B cell (primary cell): ENCODE measurements around the gene GFAP. TPM values are rescaled to one million over a fixed set of nuclear protein-coding genes. Genes with fewer than 3 reads are reported as not detected.

Experiments used
- ATAC-seq: fragments of 200-7000 bp; cut with Tn5 transposase; one replicate; pipeline ENCODE4 v1.10.0; 2021; ENCODE audit warnings: low read depth, mild to moderate bottlenecking, moderate number of reproducible peaks, moderate library complexity
- CTCF ChIA-PET: fragments of 350-600 bp; sonication (Branson Sonifier 250); formaldehyde crosslinking; loops from one replicate; lab custom pipeline; 2021; ENCODE audit warnings: antibody characterized with exemption, inconsistent platforms; lab: Charles Lee
- POLR2A ChIA-PET: fragments of 350-600 bp; sonication (Branson Sonifier 250); formaldehyde crosslinking; loops from one replicate; lab custom pipeline; 2021; ENCODE audit warnings: antibody characterized with exemption; lab: Charles Lee
- DNase-seq: peaks from one replicate; pipeline ENCODE4 v3.0.0; 2013
- H2AFZ ChIP-seq: 2 replicates; pipeline ENCODE4 v1.6.1; 2012; ENCODE audit warnings: mild to moderate bottlenecking, low read depth, low read length; ENCODE audit not compliant: insufficient read depth, poor library complexity, severe bottlenecking
- H3K27ac ChIP-seq, 2 donors: 1 replicate in 1 of 2; 2 replicates in 1 of 2; pipeline ENCODE4 v1.5.1; 2012 to 2013; ENCODE audit warnings: low read length in 2 of 2, mild to moderate bottlenecking in 2 of 2, moderate library complexity in 1 of 2
- H3K27me3 ChIP-seq, 4 experiments: fragments of 200-600 bp in 1 of 4; sonication (generic) in 1 of 4; replicated peaks in 1 of 4; 1 replicate in 2 of 4; 2 replicates in 2 of 4; pipeline versions ENCODE4 v1.6.1 to v1.7.0; 2013 to 2016; ENCODE audit warnings: low read length in 3 of 4, mild to moderate bottlenecking in 2 of 4, mixed read lengths in 1 of 4, moderate library complexity in 1 of 4; ENCODE audit not compliant: insufficient read depth in 4 of 4, control insufficient read depth in 3 of 4; ENCODE audit errors: control extremely low read depth in 1 of 4
- H3K36me3 ChIP-seq, 2 experiments: replicated peaks in 1 of 2; 1 replicate in 1 of 2; 2 replicates in 1 of 2; pipeline versions ENCODE4 v1.6.1 to v1.7.1; 2013; ENCODE audit warnings: low read length in 1 of 2; ENCODE audit not compliant: insufficient read depth in 2 of 2, control insufficient read depth in 1 of 2; ENCODE audit errors: control extremely low read depth in 1 of 2, extremely low read depth in 1 of 2
- H3K4me1 ChIP-seq, 2 donors: fragments of 200-600 bp in 1 of 2; sonication (generic) in 1 of 2; 1 replicate in 1 of 2; 2 replicates in 1 of 2; pipeline versions ENCODE4 v1.5.1 to v1.6.1; 2013 to 2017; ENCODE audit warnings: low read length in 2 of 2; ENCODE audit not compliant: control insufficient read depth in 2 of 2, insufficient read depth in 2 of 2
- H3K4me2 ChIP-seq: replicated peaks from 2 replicates; pipeline ENCODE3; 2012; ENCODE audit warnings: mild to moderate bottlenecking, low read depth, low read length; ENCODE audit not compliant: poor library complexity, severe bottlenecking
- H3K4me3 ChIP-seq, 5 experiments: fragments of 200-600 bp in 1 of 5; sonication (generic) in 1 of 5; 1 replicate in 3 of 5; 2 replicates in 2 of 5; pipeline versions ENCODE4 v1.5.1 to v1.7.0; 2011 to 2016; ENCODE audit warnings: low read length in 4 of 5, mild to moderate bottlenecking in 4 of 5, low read depth in 2 of 5, control low read depth in 1 of 5, moderate library complexity in 1 of 5; ENCODE audit not compliant: insufficient read depth in 1 of 5; ENCODE audit errors: control extremely low read depth in 1 of 5, extremely low read depth in 1 of 5
- H3K79me2 ChIP-seq: fragments of 200-600 bp; sonication (generic); one replicate; pipeline ENCODE4 v1.6.0; 2016; ENCODE audit warnings: low read length; ENCODE audit not compliant: control insufficient read depth, insufficient read depth
- H3K9ac ChIP-seq: fragments of 200-600 bp; sonication (generic); 2 replicates; pipeline ENCODE4 v1.6.1; 2017; ENCODE audit warnings: mild to moderate bottlenecking, low read length, moderate library complexity
- H3K9me3 ChIP-seq, 3 donors: one replicate each; pipeline versions ENCODE4 v1.6.1 to v1.7.1; 2013; ENCODE audit warnings: low read length in 2 of 3; ENCODE audit not compliant: control insufficient read depth in 2 of 3, insufficient read depth in 1 of 3; ENCODE audit errors: control extremely low read depth in 1 of 3
- H4K20me1 ChIP-seq: 2 replicates; pipeline ENCODE4 v1.6.0; 2012; ENCODE audit warnings: mild to moderate bottlenecking, low read length; ENCODE audit not compliant: insufficient read depth, control insufficient read depth, poor library complexity, severe bottlenecking
- H3K27ac Mint-ChIP-seq: one replicate; pipeline ENCODE4 v1.8.0; 2021; ENCODE audit warnings: mixed read lengths
- H3K27me3 Mint-ChIP-seq: one replicate; pipeline ENCODE4 v1.8.0; 2021; ENCODE audit warnings: mixed read lengths
- H3K4me1 Mint-ChIP-seq: one replicate; pipeline ENCODE4 v1.8.0; 2021; ENCODE audit warnings: mixed read lengths
- H3K4me3 Mint-ChIP-seq: one replicate; pipeline ENCODE4 v1.8.0; 2021; ENCODE audit warnings: mixed read lengths
- H3K9me3 Mint-ChIP-seq: one replicate; pipeline ENCODE4 v1.8.0; 2022; ENCODE audit warnings: mixed read lengths; ENCODE audit not compliant: insufficient read depth
- CTCF ChIP-seq: fragments of 200-600 bp; IDR thresholded peaks from one replicate; pipeline ENCODE4 v1.8.0; 2022; ENCODE audit warnings: antibody characterized with exemption, mild to moderate bottlenecking
- EZH2 ChIP-seq: IDR thresholded peaks from 2 replicates; pipeline ENCODE4 v1.6.1; 2012; ENCODE audit warnings: borderline replicate concordance, low read depth, mild to moderate bottlenecking, moderate library complexity, low read length; ENCODE audit not compliant: insufficient read depth, poor library complexity, severe bottlenecking
- WGBS: methylation state at CpG from one replicate; pipeline ENCODE4 v1.1.5; 2013; ENCODE audit warnings: missing lambda C conversion rate; ENCODE audit not compliant: insufficient coverage; 5-methylcytosine and 5-hydroxymethylcytosine counted together
- intact Hi-C: fragments of 100-400 bp; cut with micrococcal nuclease; formaldehyde crosslinking; loops from one replicate; pipeline ENCODE4 v1.10.0; 2022
- polyA plus RNA-seq: library from polyadenylated mRNA; depleted of rRNA; stranded (reverse); fragments of >200 nt; gene quantifications from 2 replicates; pipeline ENCODE4 v1.2.3, GENCODE V29; 2012
- total RNA-seq, 2 donors: library from RNA; stranded (reverse); fragments of 120-200 nt in 1 of 2; gene quantifications; 1 replicate in 1 of 2; 2 replicates in 1 of 2; pipeline versions ENCODE4 v1.2.3 to v1.2.4, GENCODE V29; 2013 to 2022

The GFAP gene
- total and polyA plus RNA-seq, 2 donors (not counting 1 experiment from before 2014, with no cell fraction given): not detected

- H3K27ac Mint-ChIP-seq: no peak overlapping the region
- ChIA-PET POLR2A (no interaction called here), CTCF (no interaction called here)
- no peaks in the 10 kb centered on the region for H3K79me2 ChIP-seq
- no peak for ATAC-seq
- no peak overlapping the region for H2AFZ ChIP-seq
- no peak overlapping the region for H3K4me3 ChIP-seq
- no peak overlapping the region for H3K4me2 ChIP-seq
- H3K27me3 ChIP-seq: no peaks in the 10 kb centered on the region
- intact Hi-C loops: no loop called here
- no peaks in the 10 kb centered on the region for H3K4me1 ChIP-seq
- no peaks in the 10 kb centered on the region for H4K20me1 ChIP-seq
- 97% methylated on average over 34 of the region's 34 CpGs for WGBS
- H3K27ac ChIP-seq: no peak overlapping the region
- no peaks in the 10 kb centered on the region for H3K27me3 Mint-ChIP-seq
- H3K9me3 Mint-ChIP-seq: peaks cover 3% of the 10 kb centered on the region
- no peaks in the 10 kb centered on the region for H3K4me1 Mint-ChIP-seq
- H3K4me3 Mint-ChIP-seq: no peak overlapping the region
- H3K36me3 ChIP-seq: no peaks in the 10 kb centered on the region
- TF ChIP-seq EZH2 (no peak), CTCF (no peak)
- DNase-seq: no peak
- H3K9ac ChIP-seq: no peak overlapping the region
- peaks cover 0 to 5% (median 0%) of the 10 kb centered on the region in 3 donors for H3K9me3 ChIP-seq
Observed at GRCh38 chr17:44933824-44934744, 18.8 kb upstream of the GFAP start.

DNA sequence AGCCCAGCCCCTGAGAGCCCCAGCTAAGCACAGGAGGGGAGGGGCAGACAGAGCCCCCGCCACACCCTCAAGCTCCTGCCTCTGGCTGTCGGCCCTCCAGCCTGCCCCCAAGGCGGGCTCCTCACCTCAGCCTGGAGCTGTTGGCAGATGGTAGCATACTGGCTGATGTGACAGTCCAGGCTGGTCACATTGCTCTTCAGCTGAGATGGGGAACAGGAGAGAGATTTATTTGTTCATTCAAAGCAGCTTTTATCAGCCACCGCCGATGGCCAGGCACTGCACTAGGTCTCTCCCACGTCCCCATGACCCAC is 17.4 kb upstream of the GFAP start:
- no peak overlapping the region for H3K4me3 ChIP-seq
- no peaks in the 10 kb centered on the region for H3K27me3 ChIP-seq
- ChIA-PET POLR2A (no interaction called here), CTCF (interaction anchor here (0.5 kb wide), 1 partner anchor 18 kb away, joined by 3 read pairs; no protein-coding TSS in a partner anchor)
- Mint-ChIP-seq H3K27me3 (no peaks in the 10 kb centered on the region), H3K27ac (no peak overlapping the region), H3K4me1 (no peaks in the 10 kb centered on the region), H3K9me3 (no peaks in the 10 kb centered on the region), H3K4me3 (no peak overlapping the region)
- H2AFZ ChIP-seq: no peak overlapping the region
- no peak for TF ChIP-seq CTCF
- no peak for TF ChIP-seq EZH2
- H3K27ac ChIP-seq: no peak overlapping the region
- ATAC-seq (no peak), DNase-seq (no peak)
- no peak overlapping the region for H3K9ac ChIP-seq
- no peaks in the 10 kb centered on the region for H3K4me1 ChIP-seq
- H3K9me3 ChIP-seq: no peaks in the 10 kb centered on the region
- H4K20me1 ChIP-seq: no peaks in the 10 kb centered on the region
- no peaks in the 10 kb centered on the region for H3K36me3 ChIP-seq
- no peak overlapping the region for H3K4me2 ChIP-seq
- intact Hi-C loops: no loop called here
- WGBS: 87% methylated on average over 4 of the region's 6 CpGs
- no peaks in the 10 kb centered on the region for H3K79me2 ChIP-seq
